ENCODE results near the gene TENT4B.

Gene TENT4B

DNA sequence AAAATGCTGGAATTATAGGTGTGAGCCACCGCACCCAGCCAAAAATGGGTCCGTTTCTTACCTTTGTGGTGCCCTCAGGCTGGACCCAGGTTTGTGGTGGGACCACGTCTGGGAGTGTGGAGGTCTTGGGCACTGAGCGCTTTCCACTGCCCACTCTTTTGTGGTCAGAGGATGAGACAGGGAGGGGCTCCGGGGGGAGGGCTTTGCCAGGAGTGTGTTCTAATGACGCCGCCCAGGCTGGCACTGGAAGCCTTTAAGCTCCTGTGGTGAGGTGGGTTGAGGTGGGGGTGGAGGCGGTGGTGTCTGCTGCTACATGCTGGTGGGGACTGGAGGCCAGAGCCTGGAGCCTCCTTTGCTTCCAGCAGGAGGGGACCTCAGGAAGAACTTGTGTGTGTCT, 100.4 kb downstream of the TENT4B start:
- Histone ChIP-seq H3K9me2 (replicated peaks; ENCODE audit: control insufficient read depth, low read length) (no peaks in the 10 kb centered on the region), H3K79me2 (ENCODE audit: control insufficient read depth, low read length) (no peaks in the 10 kb centered on the region), H3K36me3 (ENCODE audit: control insufficient read depth, low read length) (no peaks in the 10 kb centered on the region), H3K4me1 (ENCODE audit: control insufficient read depth, low read length) (peaks cover 9% of the 10 kb centered on the region), H3K4me3 (ENCODE audit: low read length) (no peak overlapping the region), H3K4me2 (ENCODE audit: low read length) (no peak overlapping the region), H3K9me3 (ENCODE audit: control insufficient read depth, insufficient read depth, low read length) (no peaks in the 10 kb centered on the region), H3K27me3 (ENCODE audit: control insufficient read depth, low read length) (peaks cover 17% of the 10 kb centered on the region), H3K27ac (ENCODE audit: low read depth, low read length) (no peak overlapping the region), H4K20me1 (ENCODE audit: control insufficient read depth, insufficient read depth, low read depth, low read length) (no peaks in the 10 kb centered on the region), H3F3A (ENCODE audit: control insufficient read depth, insufficient read depth) (no peaks in the 10 kb centered on the region)
- TF ChIP-seq EZH2phosphoT487 (IDR thresholded peaks at IDR 0.05; ENCODE audit: borderline replicate concordance, low read length), result no peak
- TF ChIP-seq, protein P1, sequence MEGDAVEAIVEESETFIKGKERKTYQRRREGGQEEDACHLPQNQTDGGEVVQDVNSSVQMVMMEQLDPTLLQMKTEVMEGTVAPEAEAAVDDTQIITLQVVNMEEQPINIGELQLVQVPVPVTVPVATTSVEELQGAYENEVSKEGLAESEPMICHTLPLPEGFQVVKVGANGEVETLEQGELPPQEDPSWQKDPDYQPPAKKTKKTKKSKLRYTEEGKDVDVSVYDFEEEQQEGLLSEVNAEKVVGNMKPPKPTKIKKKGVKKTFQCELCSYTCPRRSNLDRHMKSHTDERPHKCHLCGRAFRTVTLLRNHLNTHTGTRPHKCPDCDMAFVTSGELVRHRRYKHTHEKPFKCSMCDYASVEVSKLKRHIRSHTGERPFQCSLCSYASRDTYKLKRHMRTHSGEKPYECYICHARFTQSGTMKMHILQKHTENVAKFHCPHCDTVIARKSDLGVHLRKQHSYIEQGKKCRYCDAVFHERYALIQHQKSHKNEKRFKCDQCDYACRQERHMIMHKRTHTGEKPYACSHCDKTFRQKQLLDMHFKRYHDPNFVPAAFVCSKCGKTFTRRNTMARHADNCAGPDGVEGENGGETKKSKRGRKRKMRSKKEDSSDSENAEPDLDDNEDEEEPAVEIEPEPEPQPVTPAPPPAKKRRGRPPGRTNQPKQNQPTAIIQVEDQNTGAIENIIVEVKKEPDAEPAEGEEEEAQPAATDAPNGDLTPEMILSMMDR (IDR thresholded peaks at IDR 0.05; ENCODE audit: low read depth, low read length, poor library complexity, severe bottlenecking), result no peak

DNA sequence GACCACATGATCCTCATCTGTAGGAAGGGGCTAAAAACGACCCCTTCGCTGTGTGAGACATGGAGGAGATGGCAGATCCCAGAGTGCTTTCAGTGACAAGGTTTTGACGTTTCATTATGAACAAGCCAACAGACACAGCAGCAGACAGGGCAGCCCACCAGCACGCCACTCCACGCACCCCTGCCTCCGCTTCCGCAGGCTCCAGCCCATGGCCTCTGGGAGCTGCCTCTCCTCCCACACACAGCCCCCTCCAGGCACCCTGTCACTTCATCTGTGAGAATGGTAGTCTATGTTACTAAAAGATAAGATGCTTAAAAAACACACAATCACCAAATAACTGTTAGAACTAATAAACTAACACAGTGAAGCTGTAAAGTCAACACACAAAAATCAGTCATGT, 101.0 kb downstream of the TENT4B start:
- Histone ChIP-seq H3K79me2 (ENCODE audit: control insufficient read depth, low read length) (no peaks in the 10 kb centered on the region), H3F3A (ENCODE audit: control insufficient read depth, insufficient read depth) (no peaks in the 10 kb centered on the region), H3K4me3 (ENCODE audit: low read length) (no peak overlapping the region), H3K27me3 (ENCODE audit: control insufficient read depth, low read length) (peaks cover 22% of the 10 kb centered on the region), H3K27ac (ENCODE audit: low read depth, low read length) (no peak overlapping the region), H3K36me3 (ENCODE audit: control insufficient read depth, low read length) (no peaks in the 10 kb centered on the region), H3K4me2 (ENCODE audit: low read length) (no peak overlapping the region), H3K9me2 (replicated peaks; ENCODE audit: control insufficient read depth, low read length) (no peaks in the 10 kb centered on the region), H4K20me1 (ENCODE audit: control insufficient read depth, insufficient read depth, low read depth, low read length) (no peaks in the 10 kb centered on the region), H3K4me1 (ENCODE audit: control insufficient read depth, low read length) (peaks cover 9% of the 10 kb centered on the region), H3K9me3 (ENCODE audit: control insufficient read depth, insufficient read depth, low read length) (no peaks in the 10 kb centered on the region)
- TF ChIP-seq, protein P1 (IDR thresholded peaks at IDR 0.05; ENCODE audit: low read depth, low read length, poor library complexity, severe bottlenecking), result no peak

DNA sequence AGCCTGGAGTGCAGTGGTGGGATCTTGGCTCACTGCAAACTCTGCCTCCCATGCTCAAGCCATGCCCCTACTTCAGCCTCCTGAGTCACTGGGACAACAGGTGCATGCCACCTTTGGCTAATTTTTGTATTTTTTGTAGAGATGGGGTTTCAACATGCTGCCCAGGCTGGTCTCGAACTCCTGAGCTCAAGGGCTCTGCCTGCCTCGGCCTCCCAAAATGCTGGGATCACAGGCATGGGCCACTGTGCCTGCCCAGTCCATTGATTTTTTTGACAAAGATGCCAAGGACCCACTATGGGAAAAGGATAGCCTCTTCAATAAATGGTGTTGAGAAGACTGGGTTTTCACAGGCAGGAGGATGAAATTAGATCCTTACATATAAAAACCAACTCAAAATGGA, 102.4 kb downstream of the TENT4B start:
- Histone ChIP-seq H3K27me3 (ENCODE audit: control insufficient read depth, low read length) (peaks cover 37% of the 10 kb centered on the region), H3F3A (ENCODE audit: control insufficient read depth, insufficient read depth) (no peaks in the 10 kb centered on the region), H4K20me1 (ENCODE audit: control insufficient read depth, insufficient read depth, low read depth, low read length) (no peaks in the 10 kb centered on the region), H3K9me2 (replicated peaks; ENCODE audit: control insufficient read depth, low read length) (no peaks in the 10 kb centered on the region), H3K79me2 (ENCODE audit: control insufficient read depth, low read length) (no peaks in the 10 kb centered on the region), H3K9me3 (ENCODE audit: control insufficient read depth, insufficient read depth, low read length) (no peaks in the 10 kb centered on the region), H3K4me2 (ENCODE audit: low read length) (no peak overlapping the region), H3K4me3 (ENCODE audit: low read length) (no peak overlapping the region), H3K27ac (ENCODE audit: low read depth, low read length) (no peak overlapping the region), H3K36me3 (ENCODE audit: control insufficient read depth, low read length) (no peaks in the 10 kb centered on the region), H3K4me1 (ENCODE audit: control insufficient read depth, low read length) (peaks cover 12% of the 10 kb centered on the region)
- TF ChIP-seq, protein P1 (IDR thresholded peaks at IDR 0.05; ENCODE audit: low read depth, low read length, poor library complexity, severe bottlenecking), result no peak
- TF ChIP-seq EZH2phosphoT487 (IDR thresholded peaks at IDR 0.05; ENCODE audit: borderline replicate concordance, low read length), result no peak

DNA sequence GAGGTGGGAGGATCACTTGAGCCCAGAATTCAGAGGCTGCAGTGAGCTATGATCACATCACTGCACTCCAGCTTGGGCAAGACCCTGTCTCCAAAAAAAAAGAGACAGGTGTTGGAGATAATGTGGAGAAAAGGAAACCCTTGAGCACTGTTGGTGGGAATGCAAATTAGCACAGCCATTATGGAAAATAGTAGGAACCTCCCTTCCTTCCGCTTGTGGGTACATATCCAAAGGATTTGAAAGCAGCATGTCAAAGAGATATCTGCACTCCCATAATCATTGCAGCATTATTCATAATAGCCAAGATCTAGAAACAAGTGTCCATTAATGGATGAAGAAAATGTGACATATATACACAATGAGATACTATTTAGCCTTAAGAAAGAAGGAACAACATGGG, 103.5 kb downstream of the TENT4B start:
- Histone ChIP-seq H3K79me2 (ENCODE audit: control insufficient read depth, low read length) (no peaks in the 10 kb centered on the region), H3K4me1 (ENCODE audit: control insufficient read depth, low read length) (peaks cover 12% of the 10 kb centered on the region), H3K36me3 (ENCODE audit: control insufficient read depth, low read length) (no peaks in the 10 kb centered on the region), H3K9me3 (ENCODE audit: control insufficient read depth, insufficient read depth, low read length) (no peaks in the 10 kb centered on the region), H3K4me3 (ENCODE audit: low read length) (no peak overlapping the region), H3K27me3 (ENCODE audit: control insufficient read depth, low read length) (peaks cover 47% of the 10 kb centered on the region), H3K27ac (ENCODE audit: low read depth, low read length) (no peak overlapping the region), H4K20me1 (ENCODE audit: control insufficient read depth, insufficient read depth, low read depth, low read length) (no peaks in the 10 kb centered on the region), H3K4me2 (ENCODE audit: low read length) (no peak overlapping the region), H3F3A (ENCODE audit: control insufficient read depth, insufficient read depth) (no peaks in the 10 kb centered on the region), H3K9me2 (replicated peaks; ENCODE audit: control insufficient read depth, low read length) (no peaks in the 10 kb centered on the region)
- TF ChIP-seq EZH2phosphoT487 (IDR thresholded peaks at IDR 0.05; ENCODE audit: borderline replicate concordance, low read length), result no peak
- TF ChIP-seq, protein P1 (IDR thresholded peaks at IDR 0.05; ENCODE audit: low read depth, low read length, poor library complexity, severe bottlenecking), result no peak
